ENCODE results near the gene CYBA. TPM values are rescaled to one million over a fixed set of nuclear protein-coding genes. Genes with fewer than 3 reads are reported as not detected.

Gene CYBA
- polyA plus RNA-seq, 1 donor (not counting 4 experiments of a cell fraction or from before 2014, with no cell fraction given), result 4.4 TPM

- no peak overlapping the region for H3K9ac ChIP-seq (ENCODE audit: control insufficient read depth, extremely low read depth, insufficient read depth, low read length)
- no peak for TF ChIP-seq EZH2 (IDR thresholded peaks at IDR 0.05; ENCODE audit: low read length)
- no peak for TF ChIP-seq CTCF (optimal IDR thresholded peaks at IDR 0.05 in 1 of 3, IDR thresholded peaks at IDR 0.05 in 1 of 3, conservative IDR thresholded peaks at IDR 0.05 in 1 of 3; ENCODE audit: extremely low read depth in 1 of 3, insufficient read depth in 2 of 3, low read length in 3 of 3)
- FAIRE-seq, result no peak
Observed at GRCh38 chr16:88602091-88602490, 48.8 kb downstream of the CYBA start.

GRCh38 chr16:88601313-88602036, 49.4 kb downstream of the CYBA start:
- dilution Hi-C loops (cut with MboI; ENCODE audit: extremely low pct_ligation_motif_present, low sequenced_read_pairs), result no loop called here

More at GRCh38 chr16:88602091-88602490, 48.8 kb downstream of the CYBA start:
- no peak for DNase-seq (ENCODE audit: low read depth, low spot score)
- Histone ChIP-seq H3K4me3 (ENCODE audit: control insufficient read depth in 2 of 3, extremely low read depth in 1 of 3, insufficient read depth in 2 of 3, low read depth in 1 of 3, low read length in 3 of 3) (no peak overlapping the region), H3K9me3 (ENCODE audit: control insufficient read depth, low read depth, low read length) (no peaks in the 10 kb centered on the region), H3K27ac (ENCODE audit: control insufficient read depth, insufficient read depth, low read length) (no peak overlapping the region), H3K27me3 (ENCODE audit: control insufficient read depth, extremely low read depth, insufficient read depth, low read length) (no peaks in the 10 kb centered on the region), H3K9me1 (ENCODE audit: control insufficient read depth, extremely low read depth, insufficient read depth, low read length) (no peaks in the 10 kb centered on the region), H2AFZ (ENCODE audit: control insufficient read depth, low read length) (no peak overlapping the region), H3K4me2 (ENCODE audit: control insufficient read depth, extremely low read depth, insufficient read depth, low read depth, low read length) (no peak overlapping the region), H3K79me2 (ENCODE audit: control insufficient read depth, insufficient read depth, low read length) (no peaks in the 10 kb centered on the region), H3K4me1 (ENCODE audit: control insufficient read depth, extremely low read depth, insufficient read depth, low read length) (peaks cover 6% of the 10 kb centered on the region), H4K20me1 (ENCODE audit: control insufficient read depth, extremely low read depth, insufficient read depth, low read length) (peaks cover 6% of the 10 kb centered on the region), H3K36me3 (ENCODE audit: control insufficient read depth in 2 of 2, extremely low read depth in 1 of 2, insufficient read depth in 2 of 2, low read length in 2 of 2) (peaks cover 20 to 51% of the 10 kb centered on the region in 2 experiments)
- dilution Hi-C loops (cut with MboI; ENCODE audit: extremely low pct_ligation_motif_present, low sequenced_read_pairs), result no loop called here

More at GRCh38 chr16:88601313-88602036, 49.4 kb downstream of the CYBA start:
- Histone ChIP-seq H3K27ac (ENCODE audit: control insufficient read depth, insufficient read depth, low read length) (no peak overlapping the region), H4K20me1 (ENCODE audit: control insufficient read depth, extremely low read depth, insufficient read depth, low read length) (peaks cover 6% of the 10 kb centered on the region), H3K4me1 (ENCODE audit: control insufficient read depth, extremely low read depth, insufficient read depth, low read length) (peaks cover 6% of the 10 kb centered on the region), H3K79me2 (ENCODE audit: control insufficient read depth, insufficient read depth, low read length) (no peaks in the 10 kb centered on the region), H3K27me3 (ENCODE audit: control insufficient read depth, extremely low read depth, insufficient read depth, low read length) (no peaks in the 10 kb centered on the region), H2AFZ (ENCODE audit: control insufficient read depth, low read length) (no peak overlapping the region), H3K9me1 (ENCODE audit: control insufficient read depth, extremely low read depth, insufficient read depth, low read length) (no peaks in the 10 kb centered on the region), H3K4me3 (ENCODE audit: control insufficient read depth in 2 of 3, extremely low read depth in 1 of 3, insufficient read depth in 2 of 3, low read depth in 1 of 3, low read length in 3 of 3) (no peak overlapping the region), H3K36me3 (ENCODE audit: control insufficient read depth in 2 of 2, extremely low read depth in 1 of 2, insufficient read depth in 2 of 2, low read length in 2 of 2) (peaks cover 20 to 51% of the 10 kb centered on the region in 2 experiments), H3K9ac (ENCODE audit: control insufficient read depth, extremely low read depth, insufficient read depth, low read length) (no peak overlapping the region), H3K9me3 (ENCODE audit: control insufficient read depth, low read depth, low read length) (no peaks in the 10 kb centered on the region), H3K4me2 (ENCODE audit: control insufficient read depth, extremely low read depth, insufficient read depth, low read depth, low read length) (no peak overlapping the region)
- FAIRE-seq (no peak), DNase-seq (ENCODE audit: low read depth, low spot score) (no peak)
- no peak for TF ChIP-seq EZH2 (IDR thresholded peaks at IDR 0.05; ENCODE audit: low read length)
- no peak for TF ChIP-seq CTCF (optimal IDR thresholded peaks at IDR 0.05 in 1 of 3, IDR thresholded peaks at IDR 0.05 in 1 of 3, conservative IDR thresholded peaks at IDR 0.05 in 1 of 3; ENCODE audit: extremely low read depth in 1 of 3, insufficient read depth in 2 of 3, low read length in 3 of 3)
